Astrocyte of the cerebellum (primary cell): Measurements from ENCODE around the gene PLXNA2.

ENCODE experiments used
- DNase-seq: peaks from one replicate; pipeline ENCODE4 v3.0.0-alpha.2; 2011; ENCODE audit warnings: low read depth
- H3K4me3 ChIP-seq: 2 replicates; pipeline ENCODE4 v1.5.1; 2011; ENCODE audit warnings: mild to moderate bottlenecking, low read depth, low read length, moderate library complexity
- CTCF ChIP-seq: IDR thresholded peaks from 2 replicates; pipeline ENCODE4 v1.5.1; 2012; ENCODE audit warnings: low read length, low read depth, moderate library complexity, mild to moderate bottlenecking; ENCODE audit errors: missing control alignments
- in situ Hi-C: cut with HindIII; loops from 2 replicates; pipeline ENCODE4 v1.10.0; 2017; ENCODE audit warnings: low sequenced_read_pairs

The PLXNA2 gene

GRCh38 chr1:208243967-208244916 lies at the start of gene PLXNA2:
Gene PLXNA2 (minus strand): TSS chr1:208244384. CDS start chr1:208217922, 26,462 bp downstream.
- H3K4me3 ChIP-seq: peak within 1 kb of the TSS; percentile 62
- no peak for DNase-seq
- TF ChIP-seq CTCF: no peak
- in situ Hi-C loops: no loop called here

GRCh38 chr1:208292908-208293307 lies 48.7 kb upstream of the PLXNA2 start:
- no peak for TF ChIP-seq CTCF
- in situ Hi-C loops: no loop called here
- H3K4me3 ChIP-seq: no peak overlapping the region

GRCh38 chr1:208291923-208292711 lies 47.9 kb upstream of the PLXNA2 start:
- no peak overlapping the region for H3K4me3 ChIP-seq
- in situ Hi-C loops: no loop called here
- no peak for TF ChIP-seq CTCF
- DNase-seq: no peak

More at GRCh38 chr1:208292908-208293307, 48.7 kb upstream of the PLXNA2 start:
- no peak for DNase-seq

- no peak for DNase-seq
- in situ Hi-C loops: no loop called here
- H3K4me3 ChIP-seq: no peak overlapping the region
- no peak for TF ChIP-seq CTCF
Measured at GRCh38 chr1:208291129-208291528, 46.9 kb upstream of the PLXNA2 start.

GRCh38 chr1:208289716-208290115 lies 45.5 kb upstream of the PLXNA2 start:
- no peak for TF ChIP-seq CTCF
- in situ Hi-C loops: no loop called here
- H3K4me3 ChIP-seq: no peak overlapping the region
- DNase-seq: no peak

- no peak for TF ChIP-seq CTCF
- no peak for DNase-seq
- no peak overlapping the region for H3K4me3 ChIP-seq
- in situ Hi-C loops: no loop called here
Measured at GRCh38 chr1:208288495-208288894, 44.3 kb upstream of the PLXNA2 start.
